Endodermal cell (in vitro differentiated cells): ENCODE results near the gene FAM227B. TPM values are rescaled to one million over a fixed set of nuclear protein-coding genes. Genes with fewer than 3 reads are reported as not detected.

ENCODE experiments used
- DNase-seq: peaks from one replicate; pipeline ENCODE4 v3.0.0-alpha.2; 2017
- H3K27ac ChIP-seq: 2 replicates; pipeline ENCODE4 v1.5.1; 2013; ENCODE audit warnings: mild to moderate bottlenecking, low read depth, low read length, moderate library complexity
- H3K27me3 ChIP-seq: 2 replicates; pipeline ENCODE4 v1.6.1; 2013; ENCODE audit warnings: mild to moderate bottlenecking, low read length, moderate library complexity; ENCODE audit not compliant: insufficient read depth, control insufficient read depth, poor library complexity, severe bottlenecking
- H3K36me3 ChIP-seq: 2 replicates; pipeline ENCODE4 v1.7.0; 2013; ENCODE audit warnings: mild to moderate bottlenecking, low read length, moderate library complexity; ENCODE audit not compliant: control insufficient read depth, insufficient read depth
- H3K4me1 ChIP-seq: one replicate; pipeline ENCODE4 v1.7.0; 2013; ENCODE audit warnings: low read length; ENCODE audit not compliant: control insufficient read depth, insufficient read depth
- H3K4me3 ChIP-seq: 2 replicates; pipeline ENCODE4 v1.5.1; 2013; ENCODE audit warnings: mild to moderate bottlenecking, low read length, moderate library complexity
- H3K9ac ChIP-seq: 2 replicates; pipeline ENCODE4 v1.6.1; 2013; ENCODE audit warnings: mild to moderate bottlenecking, low read length, moderate library complexity; ENCODE audit not compliant: poor library complexity, severe bottlenecking; ENCODE audit errors: extremely low read depth
- H3K9me3 ChIP-seq: 2 replicates; pipeline ENCODE4 v1.6.1; 2013; ENCODE audit warnings: mild to moderate bottlenecking, low read length, moderate library complexity; ENCODE audit not compliant: control insufficient read depth
- H3K27ac Mint-ChIP-seq: 2 replicates; pipeline ENCODE4 v1.8.0; 2020; ENCODE audit warnings: mixed read lengths
- H3K27me3 Mint-ChIP-seq: 2 replicates; pipeline ENCODE4 v1.8.0; 2021; ENCODE audit warnings: mild to moderate bottlenecking, mixed read lengths; ENCODE audit not compliant: insufficient read depth
- H3K36me3 Mint-ChIP-seq: 2 replicates; pipeline ENCODE4 v1.8.0; 2020; ENCODE audit warnings: low read depth, mixed read lengths
- H3K4me1 Mint-ChIP-seq: 2 replicates; pipeline ENCODE4 v1.8.0; 2020; ENCODE audit warnings: mixed read lengths
- H3K4me3 Mint-ChIP-seq: 2 replicates; pipeline ENCODE4 v1.8.0; 2020; ENCODE audit warnings: mild to moderate bottlenecking, moderate library complexity, mixed read lengths
- H3K9me3 Mint-ChIP-seq: 2 replicates; pipeline ENCODE4 v1.8.0; 2020; ENCODE audit warnings: mild to moderate bottlenecking, mixed read lengths
- WGBS, 2 experiments: methylation state at CpG; one replicate each; pipeline versions ENCODE4 v1.1.5 to v1.1.7; 2013; ENCODE audit warnings: missing lambda C conversion rate in 2 of 2, mixed read lengths in 1 of 2; ENCODE audit not compliant: insufficient coverage in 1 of 2, insufficient read length in 1 of 2; 5-methylcytosine and 5-hydroxymethylcytosine counted together
- total RNA-seq, 2 donors: library from RNA; stranded (reverse); fragmentation: NEBNext Ultra II Directional in 1 of 2; extraction: Animal tissue kit (Norgen Biotek cat#: 25700) in 1 of 2; gene quantifications; 2 replicates in 1 of 2; 3 replicates in 1 of 2; pipeline ENCODE4 v1.2.1, GENCODE V29; 2021
- TF ChIP-seq, protein P1 (sequence below): fragments of 200-600 bp; sonication (generic); conservative IDR thresholded peaks from 2 replicates; pipeline ENCODE4 v1.5.0; 2021; ENCODE audit warnings: antibody characterized with exemption, mild to moderate bottlenecking

FAM227B gene
- total RNA-seq, 2 donors from 2014 or later: 7.5 to 8.5 TPM

DNA sequence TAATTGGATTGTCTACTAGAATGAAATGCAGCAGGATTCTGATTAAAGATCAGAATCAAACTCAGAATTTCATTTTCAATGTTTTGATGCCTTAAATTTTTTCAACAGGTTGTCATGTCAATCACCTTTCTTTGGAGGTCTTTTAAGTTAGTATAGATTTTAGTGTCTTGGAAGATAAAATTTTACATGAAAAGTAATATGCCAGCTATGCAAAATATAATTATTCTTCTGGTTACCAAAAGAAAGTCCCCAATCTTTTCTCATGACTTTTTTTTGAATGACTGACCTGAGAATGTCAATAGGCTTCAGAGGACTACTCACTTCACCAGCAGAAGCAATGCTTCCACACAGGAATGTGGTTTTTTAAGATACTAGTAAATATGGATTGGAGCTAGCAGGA lies 193.2 kb downstream of the FAM227B start:
- TF ChIP-seq, protein P1, sequence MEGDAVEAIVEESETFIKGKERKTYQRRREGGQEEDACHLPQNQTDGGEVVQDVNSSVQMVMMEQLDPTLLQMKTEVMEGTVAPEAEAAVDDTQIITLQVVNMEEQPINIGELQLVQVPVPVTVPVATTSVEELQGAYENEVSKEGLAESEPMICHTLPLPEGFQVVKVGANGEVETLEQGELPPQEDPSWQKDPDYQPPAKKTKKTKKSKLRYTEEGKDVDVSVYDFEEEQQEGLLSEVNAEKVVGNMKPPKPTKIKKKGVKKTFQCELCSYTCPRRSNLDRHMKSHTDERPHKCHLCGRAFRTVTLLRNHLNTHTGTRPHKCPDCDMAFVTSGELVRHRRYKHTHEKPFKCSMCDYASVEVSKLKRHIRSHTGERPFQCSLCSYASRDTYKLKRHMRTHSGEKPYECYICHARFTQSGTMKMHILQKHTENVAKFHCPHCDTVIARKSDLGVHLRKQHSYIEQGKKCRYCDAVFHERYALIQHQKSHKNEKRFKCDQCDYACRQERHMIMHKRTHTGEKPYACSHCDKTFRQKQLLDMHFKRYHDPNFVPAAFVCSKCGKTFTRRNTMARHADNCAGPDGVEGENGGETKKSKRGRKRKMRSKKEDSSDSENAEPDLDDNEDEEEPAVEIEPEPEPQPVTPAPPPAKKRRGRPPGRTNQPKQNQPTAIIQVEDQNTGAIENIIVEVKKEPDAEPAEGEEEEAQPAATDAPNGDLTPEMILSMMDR: no peak
- no peak for DNase-seq
- no peaks in the 10 kb centered on the region for H3K4me1 Mint-ChIP-seq
- Histone ChIP-seq H3K9ac (no peak overlapping the region), H3K27me3 (no peaks in the 10 kb centered on the region), H3K27ac (no peak overlapping the region), H3K4me3 (no peak overlapping the region), H3K9me3 (no peaks in the 10 kb centered on the region), H3K36me3 (no peaks in the 10 kb centered on the region), H3K4me1 (peaks cover 9% of the 10 kb centered on the region)
- no peaks in the 10 kb centered on the region for H3K27me3 Mint-ChIP-seq
- H3K4me3 Mint-ChIP-seq: no peak overlapping the region
- no peaks in the 10 kb centered on the region for H3K9me3 Mint-ChIP-seq
- H3K36me3 Mint-ChIP-seq: no peaks in the 10 kb centered on the region
- H3K27ac Mint-ChIP-seq: no peak overlapping the region

DNA sequence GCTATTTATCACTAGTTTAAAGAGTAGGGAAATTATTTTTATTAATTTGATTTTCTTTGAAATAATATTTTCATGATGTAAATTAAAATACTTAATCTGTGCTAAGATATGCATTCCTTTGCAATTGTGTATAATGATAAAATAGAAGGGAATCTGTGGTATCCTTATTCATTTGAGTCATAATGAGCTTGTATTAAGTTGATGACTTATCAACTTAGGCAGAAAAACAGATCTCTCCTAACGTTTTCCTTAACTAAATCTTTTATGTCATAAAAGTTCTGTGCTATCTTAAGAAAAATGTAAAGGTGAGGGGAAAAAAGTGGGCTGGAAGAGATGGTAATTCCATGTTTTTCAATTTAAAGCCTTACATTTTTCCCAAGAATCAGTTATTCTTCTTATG lies 195.7 kb downstream of the FAM227B start:
- H3K36me3 ChIP-seq: no peaks in the 10 kb centered on the region
- H3K4me3 Mint-ChIP-seq: no peak overlapping the region
- WGBS, 2 experiments: no CpG with 5 or more reads among the region's 1 CpG
- H3K36me3 Mint-ChIP-seq: no peaks in the 10 kb centered on the region
- H3K27me3 ChIP-seq: no peaks in the 10 kb centered on the region
- no peak overlapping the region for H3K27ac Mint-ChIP-seq
- H3K9ac ChIP-seq: no peak overlapping the region
- H3K27me3 Mint-ChIP-seq: no peaks in the 10 kb centered on the region
- H3K9me3 Mint-ChIP-seq: no peaks in the 10 kb centered on the region
- no peak overlapping the region for H3K4me3 ChIP-seq
- H3K9me3 ChIP-seq: no peaks in the 10 kb centered on the region
- no peaks in the 10 kb centered on the region for H3K4me1 Mint-ChIP-seq
- TF ChIP-seq, protein P1: no peak
- no peak for DNase-seq
- no peak overlapping the region for H3K27ac ChIP-seq
- peaks cover 9% of the 10 kb centered on the region for H3K4me1 ChIP-seq

DNA sequence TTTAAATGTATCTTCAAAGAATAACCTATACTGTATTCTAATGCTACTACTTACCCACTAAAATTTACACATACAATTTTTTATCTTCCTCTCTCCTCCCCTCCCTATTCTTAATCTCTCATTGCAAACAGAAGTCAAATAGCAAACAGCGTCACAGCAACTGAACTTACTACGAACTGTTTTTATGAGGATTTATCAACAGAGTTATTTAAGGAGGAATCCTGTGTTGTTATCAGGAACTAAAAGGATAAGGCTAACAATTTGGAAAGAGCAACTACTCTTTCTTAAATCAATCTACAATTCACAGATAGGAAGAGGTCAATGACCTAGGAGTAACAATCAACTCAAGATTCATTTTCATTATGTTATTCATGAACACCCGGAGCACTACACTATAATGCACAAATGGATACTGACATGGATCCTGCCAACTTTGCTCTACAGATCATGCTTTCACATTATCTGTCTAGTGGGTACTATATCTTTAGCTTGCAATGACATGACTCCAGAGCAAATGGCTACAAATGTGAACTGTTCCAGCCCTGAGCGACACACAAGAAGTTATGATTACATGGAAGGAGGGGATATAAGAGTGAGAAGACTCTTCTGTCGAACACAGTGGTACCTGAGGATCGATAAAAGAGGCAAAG lies 196.6 kb downstream of the FAM227B start:
- Mint-ChIP-seq H3K27ac (no peak overlapping the region), H3K4me3 (no peak overlapping the region), H3K27me3 (no peaks in the 10 kb centered on the region), H3K4me1 (no peaks in the 10 kb centered on the region), H3K9me3 (no peaks in the 10 kb centered on the region), H3K36me3 (no peaks in the 10 kb centered on the region)
- H3K9ac ChIP-seq: no peak overlapping the region
- H3K27ac ChIP-seq: no peak overlapping the region
- TF ChIP-seq, protein P1: no peak
- peaks cover 9% of the 10 kb centered on the region for H3K4me1 ChIP-seq
- H3K4me3 ChIP-seq: no peak overlapping the region
- no peak for DNase-seq
- H3K36me3 ChIP-seq: no peaks in the 10 kb centered on the region
- WGBS, 2 experiments: 88 to 100% methylated on average over 4 to 6 of the region's 6 CpGs
- no peaks in the 10 kb centered on the region for H3K9me3 ChIP-seq
- no peaks in the 10 kb centered on the region for H3K27me3 ChIP-seq
